IMR-90 (cell line): ENCODE measurements around the gene S100A4. TPM values are rescaled to one million over a fixed set of nuclear protein-coding genes. Genes with fewer than 3 reads are reported as not detected.
A peak's percentile ranks its signal among the peaks of the same experiment; 100 is the strongest.

Source experiments
- ATAC-seq: fragments of 200-7000 bp; cut with Tn5 transposase; 2 replicates; pipeline ENCODE4 v1.9.1; 2020; ENCODE audit warnings: low read depth, mild to moderate bottlenecking, moderate library complexity
- BruUV-seq: library from RNA; stranded (reverse); fragments of 400-500 nt; replicated peaks from 2 replicates; lab custom pipeline; 2021; lab: Mats Ljungman, UMichigan
- CTCF ChIA-PET: fragments of 300-600 bp; formaldehyde crosslinking; extraction: SDS; loops from one replicate; lab custom pipeline; 2021; ENCODE audit warnings: antibody characterized with exemption; lab: Yijun Ruan, JAX
- POLR2A ChIA-PET: fragments of 300-600 bp; sonication (Branson Sonifier 250); formaldehyde crosslinking; loops from one replicate; lab custom pipeline; 2022; ENCODE audit warnings: antibody characterized with exemption; ENCODE audit not compliant: unreplicated experiment; lab: Charles Lee
- DNase-seq: peaks from one replicate; pipeline ENCODE4 v3.0.0; 2013
- H2AFZ ChIP-seq: replicated peaks from 2 replicates; pipeline ENCODE3; 2013; ENCODE audit warnings: low read length, mild to moderate bottlenecking; ENCODE audit not compliant: poor library complexity
- H2AK5ac ChIP-seq: 2 replicates; pipeline ENCODE4 v1.6.1; 2013; ENCODE audit warnings: low read depth, low read length, inconsistent platforms
- H2AK9ac ChIP-seq: replicated peaks from 2 replicates; pipeline ENCODE3; 2013; ENCODE audit warnings: mild to moderate bottlenecking, low read depth, low read length, moderate library complexity; ENCODE audit not compliant: poor library complexity
- H2BK120ac ChIP-seq: 2 replicates; pipeline ENCODE4 v1.6.1; 2013; ENCODE audit warnings: low read depth, low read length, inconsistent platforms
- H2BK15ac ChIP-seq: 3 replicates; pipeline ENCODE4 v1.6.1; 2013; ENCODE audit warnings: low read depth, low read length, inconsistent platforms
- H2BK20ac ChIP-seq: 2 replicates; pipeline ENCODE4 v1.6.1; 2013; ENCODE audit warnings: low read depth, mild to moderate bottlenecking, inconsistent platforms, low read length, moderate library complexity
- H2BK5ac ChIP-seq: 2 replicates; pipeline ENCODE4 v1.6.1; 2013; ENCODE audit warnings: mild to moderate bottlenecking, low read depth, low read length, inconsistent platforms; ENCODE audit not compliant: poor library complexity, severe bottlenecking
- H3K14ac ChIP-seq: replicated peaks from 2 replicates; pipeline ENCODE4 v1.6.1; 2013; ENCODE audit warnings: low read depth, low read length, inconsistent platforms
- H3K18ac ChIP-seq: 2 replicates; pipeline ENCODE4 v1.6.1; 2013; ENCODE audit warnings: low read depth, low read length, control low read depth
- H3K23ac ChIP-seq: 2 replicates; pipeline ENCODE4 v1.6.1; 2013; ENCODE audit warnings: low read depth, low read length, inconsistent platforms
- H3K27ac ChIP-seq: 2 replicates; pipeline ENCODE4 v1.5.1; 2013; ENCODE audit warnings: mild to moderate bottlenecking, control low read depth, low read length; ENCODE audit not compliant: insufficient read depth
- H3K27me3 ChIP-seq: 2 replicates; pipeline ENCODE4 v1.6.1; 2013; ENCODE audit warnings: low read length; ENCODE audit not compliant: control insufficient read depth, insufficient read depth
- H3K36me3 ChIP-seq: 2 replicates; pipeline ENCODE4 v1.6.1; 2013; ENCODE audit warnings: low read length, mixed read lengths; ENCODE audit not compliant: control insufficient read depth, insufficient read depth
- H3K4ac ChIP-seq: 2 replicates; pipeline ENCODE4 v1.6.1; 2013; ENCODE audit warnings: low read depth, low read length, inconsistent platforms
- H3K4me1 ChIP-seq: 2 replicates; pipeline ENCODE4 v1.6.1; 2013; ENCODE audit warnings: low read length, mixed read lengths; ENCODE audit not compliant: control insufficient read depth, insufficient read depth
- H3K4me2 ChIP-seq: 2 replicates; pipeline ENCODE4 v1.6.1; 2013; ENCODE audit warnings: low read depth, mild to moderate bottlenecking, control low read depth, low read length, moderate library complexity
- H3K4me3 ChIP-seq: 2 replicates; pipeline ENCODE4 v1.5.1; 2013; ENCODE audit warnings: low read depth, mild to moderate bottlenecking, control low read depth, low read length, moderate library complexity; ENCODE audit not compliant: insufficient read depth
- H3K56ac ChIP-seq: 2 replicates; pipeline ENCODE4 v1.6.1; 2013; ENCODE audit warnings: low read length, inconsistent platforms; ENCODE audit not compliant: insufficient read depth; ENCODE audit errors: extremely low read depth
- H3K79me1 ChIP-seq, 2 experiments: 2 replicates each; pipeline ENCODE4 v1.6.1; 2013; ENCODE audit warnings: low read length in 2 of 2, inconsistent platforms in 1 of 2, low read depth in 1 of 2
- H3K9ac ChIP-seq: 2 replicates; pipeline ENCODE4 v1.6.1; 2013; ENCODE audit warnings: low read depth, low read length, control low read depth
- H3K9me1 ChIP-seq: 2 replicates; pipeline ENCODE4 v1.6.1; 2013; ENCODE audit warnings: low read length, inconsistent platforms; ENCODE audit not compliant: insufficient read depth
- H3K9me3 ChIP-seq: 2 replicates; pipeline ENCODE4 v1.6.1; 2013; ENCODE audit warnings: low read length; ENCODE audit not compliant: control insufficient read depth, insufficient read depth
- H4K20me1 ChIP-seq: 2 replicates; pipeline ENCODE4 v1.6.1; 2013; ENCODE audit warnings: low read length, inconsistent platforms; ENCODE audit not compliant: insufficient read depth
- H4K5ac ChIP-seq: 2 replicates; pipeline ENCODE4 v1.6.1; 2013; ENCODE audit warnings: mild to moderate bottlenecking, low read depth, low read length, control low read depth
- H4K8ac ChIP-seq, 2 experiments: 2 replicates each; pipeline ENCODE4 v1.6.1; 2013; ENCODE audit warnings: low read depth in 2 of 2, low read length in 2 of 2, control low read depth in 1 of 2, inconsistent platforms in 1 of 2
- H4K91ac ChIP-seq: 2 replicates; pipeline ENCODE4 v1.6.1; 2013; ENCODE audit warnings: low read depth, low read length, inconsistent platforms; ENCODE audit not compliant: insufficient read depth
- BHLHE40 ChIP-seq: fragments of 150-350 bp; IDR thresholded peaks from 2 replicates; pipeline ENCODE4 v1.6.1; 2016; ENCODE audit warnings: mild to moderate bottlenecking, low read depth, low read length
- CEBPB ChIP-seq: IDR thresholded peaks from 2 replicates; pipeline ENCODE4 v1.6.1; 2012; ENCODE audit warnings: low read depth, low read length, improper control_type of control experiment
- CHD1 ChIP-seq: IDR thresholded peaks from 2 replicates; pipeline ENCODE4 v1.6.1; 2012; ENCODE audit warnings: low read depth, low read length, improper control_type of control experiment
- FOS ChIP-seq: fragments of 150-350 bp; IDR thresholded peaks from 2 replicates; pipeline ENCODE4 v1.6.1; 2016; ENCODE audit warnings: low read depth, low read length
- MAZ ChIP-seq: IDR thresholded peaks from 2 replicates; pipeline ENCODE4 v1.6.1; 2012; ENCODE audit warnings: low read depth, mild to moderate bottlenecking, low read length, improper control_type of control experiment, moderate library complexity, borderline replicate concordance
- POLR2A ChIP-seq: IDR thresholded peaks from 2 replicates; pipeline ENCODE4 v1.6.1; 2012; ENCODE audit warnings: mild to moderate bottlenecking, low read depth, low read length
- RAD21 ChIP-seq: IDR thresholded peaks from 2 replicates; pipeline ENCODE4 v1.6.1; 2012; ENCODE audit warnings: low read length, improper control_type of control experiment
- SMC3 ChIP-seq: fragments of 150-350 bp; IDR thresholded peaks from 2 replicates; pipeline ENCODE4 v1.6.1; 2016; ENCODE audit warnings: low read depth, mild to moderate bottlenecking, antibody characterized with exemption, low read length, moderate library complexity
- WGBS, 2 experiments: methylation state at CpG; one replicate each; pipeline versions ENCODE4 v1.1.5 to v1.1.7; 2013; ENCODE audit warnings: missing lambda C conversion rate in 2 of 2; ENCODE audit not compliant: insufficient read length in 1 of 2; ENCODE audit errors: extremely low coverage in 2 of 2; 5-methylcytosine and 5-hydroxymethylcytosine counted together
- dilution Hi-C: fragments of 300-500 bp; cut with HindIII; formaldehyde crosslinking; loops from one replicate; pipeline ENCODE4 v1.14.3; 2018; ENCODE audit warnings: low sequenced_read_pairs; ENCODE audit not compliant: unreplicated experiment
- in situ Hi-C: fragments of 300-500 bp; cut with MboI; formaldehyde crosslinking; loops from 3 replicates; pipeline ENCODE4 v1.14.3; 2019; ENCODE audit warnings: low sequenced_read_pairs, inconsistent platforms, mixed read lengths
- intact Hi-C: fragments of 100-400 bp; cut with micrococcal nuclease; formaldehyde crosslinking; loops from 2 replicates; pipeline ENCODE4 v1.10.0; 2022
- polyA plus RNA-seq, 3 experiments: library from polyadenylated mRNA; depleted of rRNA; stranded (reverse); fragments of >200 nt; gene quantifications; 2 replicates each; pipeline ENCODE4 v1.2.3, GENCODE V29; 2012; ENCODE audit warnings: low replicate concordance in 1 of 3
- total RNA-seq: library from RNA; depleted of rRNA; stranded (reverse); fragments of >200 nt; gene quantifications from 2 replicates; pipeline ENCODE4 v1.2.3, GENCODE V29; 2012

The S100A4 gene
- total and polyA plus RNA-seq, 2 of the 4 experiments (the other 2 are of a cell fraction) = 5.6 to 16.6 TPM

DNA sequence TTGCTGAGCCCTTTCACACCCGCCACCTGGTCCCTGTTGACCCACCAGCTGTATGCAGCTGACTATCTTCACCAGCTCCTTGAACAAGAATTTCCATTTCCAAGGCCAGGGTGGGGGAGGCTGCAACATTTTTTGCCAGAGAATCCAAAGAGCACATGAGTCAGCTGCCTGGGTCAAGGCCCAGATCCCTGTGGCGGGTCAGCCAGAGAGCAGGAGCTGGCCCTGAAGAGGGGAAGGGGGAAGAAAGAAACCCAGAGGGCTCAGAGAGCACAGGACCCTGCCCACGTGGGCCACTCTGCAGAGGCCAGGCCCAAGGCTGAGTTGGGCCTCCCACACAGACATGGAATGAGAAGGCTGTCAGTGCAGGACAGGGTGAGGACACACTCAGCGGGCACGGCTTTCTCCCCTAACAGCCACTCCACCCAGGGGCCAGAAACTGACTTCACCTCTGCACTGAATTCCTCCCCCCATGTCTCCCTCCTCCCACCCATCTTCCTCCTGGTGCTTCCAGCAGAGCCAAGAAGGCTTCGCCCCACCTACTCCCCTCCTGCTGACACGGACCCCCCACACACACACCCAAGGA lies 38.7 kb downstream of the S100A4 start:
- Histone ChIP-seq H3K27me3 (no peaks in the 10 kb centered on the region; the same call in 1 of the 2 replicates), H3K4ac (peak overlapping the region; percentile 86), H2BK120ac (peak overlapping the region; percentile 85), H4K8ac (peak overlapping the region; percentile 79 to 82), H3K18ac (peak overlapping the region; percentile 46; the same call in 1 of the 2 replicates), H4K5ac (peak overlapping the region; percentile 27; the same call in 1 of the 2 replicates), H3K9me3 (no peaks in the 10 kb centered on the region), H3K23ac (peak overlapping the region; percentile 35), H2BK5ac (peak overlapping the region; percentile 54), H3K4me3 (no peak overlapping the region), H3K4me2 (peak overlapping the region; percentile 51), H3K9me1 (peaks cover 12% of the 10 kb centered on the region), H2BK15ac (peak overlapping the region; percentile 54; the same call in 2 of the 3 replicates), H3K27ac (peak overlapping the region; percentile 91), H3K56ac (peak overlapping the region; percentile 36), H2AK5ac (peak overlapping the region; percentile 98), H2AFZ (peak overlapping the region; percentile 86), H3K14ac (peak overlapping the region; percentile 55), H3K36me3 (no peaks in the 10 kb centered on the region), H3K9ac (peak overlapping the region; percentile 23), H4K20me1 (no peaks in the 10 kb centered on the region), H2AK9ac (peak overlapping the region; percentile 91), H3K4me1 (peaks cover 23% of the 10 kb centered on the region), H2BK20ac (peak overlapping the region; percentile 86), H3K79me1 (peaks cover 0 to 4% of the 10 kb centered on the region in 2 experiments; a peak in 1 of 4 replicates), H4K91ac (peak overlapping the region; percentile 81)
- DNase-seq = peak; percentile 91
- dilution Hi-C loops = no loop called here
- WGBS, 2 experiments = 0% methylated on average over 1 of the region's 7 CpGs; no CpG with 5 or more reads in 1 of the 2 experiments
- intact Hi-C loops = loop anchor here (10.0 kb wide), 1 partner anchor 478 kb away; the partner anchor contains the start of gene RAB13
- ChIA-PET CTCF (interaction anchor here (0.9 to 2.4 kb wide), 5 partner anchors 11 to 121 kb away, joined by 3 to 11 read pairs (median 4); partner anchors contain the start of genes S100A1 and S100A13), POLR2A (interaction anchor here (1.1 kb wide), 1 partner anchor 111 kb away, joined by 3 read pairs; no protein-coding TSS in a partner anchor)
- no TSS peak for BruUV-seq
- in situ Hi-C loops = loop anchor here (5.0 kb wide), 1 partner anchor 240 kb away; no protein-coding TSS in a partner anchor
- TF ChIP-seq BHLHE40 (peak; percentile 42; the same call in 1 of the 2 replicates), POLR2A (no peak), RAD21 (0 out of 2 replicates have a peak, but pooled peaks have one; percentile 12), CEBPB (0 out of 2 replicates have a peak, but pooled peaks have one; percentile 22), SMC3 (no peak), FOS (peak; percentile 48), MAZ (no peak; the same call in 1 of the 2 replicates), CHD1 (no peak)
- ATAC-seq = peak; percentile 86
